Measurements from ENCODE around the gene FGD5. TPM values are rescaled to one million over a fixed set of nuclear protein-coding genes. Genes with fewer than 3 reads are reported as not detected.

Gene FGD5
- polyA plus RNA-seq, 1 of the 3 experiments (the other 2 are of a cell fraction) = not detected

DNA sequence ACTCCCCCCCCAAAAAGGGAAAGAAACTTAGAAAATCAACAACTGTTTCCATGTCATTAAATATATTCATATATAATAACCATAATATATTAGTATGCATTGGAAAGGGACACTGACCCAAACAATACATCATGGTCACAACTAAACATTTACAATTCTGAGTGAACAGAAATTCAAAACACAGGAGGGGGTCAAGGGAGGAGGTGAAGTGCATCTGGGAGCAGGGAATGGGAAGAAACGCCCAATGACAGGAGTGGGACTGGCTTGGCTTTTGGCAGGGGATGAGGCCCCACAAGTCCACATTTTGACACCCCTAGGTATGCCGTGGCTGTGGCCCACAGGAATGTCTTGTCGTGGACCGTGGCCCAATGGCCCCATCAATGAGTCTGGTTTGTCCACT, 41.1 kb downstream of the FGD5 start:
- Histone ChIP-seq H2AFZ (ENCODE audit: low read depth) (no peak overlapping the region), H3K4me1 (ENCODE audit: control insufficient read depth in 1 of 2, insufficient read depth in 2 of 2, low read depth in 1 of 2, low read length in 1 of 2) (peaks cover 0 to 4% of the 10 kb centered on the region in 2 experiments; a peak in 1 of 4 replicates), H3F3A (replicated peaks; ENCODE audit: insufficient read depth) (no peaks in the 10 kb centered on the region), H3K9ac (no peak overlapping the region), H3K9me3 (no peaks in the 10 kb centered on the region), H3K27me3 (ENCODE audit: insufficient read depth) (no peaks in the 10 kb centered on the region; the same call in 1 of the 2 replicates), H3K9me2 (no peaks in the 10 kb centered on the region), H3K4me3 (ENCODE audit: low read depth in 2 of 2, low read length in 1 of 2) (no peak overlapping the region), H3K4me2 (no peak overlapping the region), H4K20me1 (ENCODE audit: insufficient read depth) (no peaks in the 10 kb centered on the region), H3K36me3 (replicated peaks in 1 of 2; ENCODE audit: control insufficient read depth in 1 of 2, insufficient read depth in 2 of 2, low read length in 1 of 2) (no peaks in the 10 kb centered on the region), H3K27ac (ENCODE audit: low read depth in 2 of 2, low read length in 1 of 2) (no peak overlapping the region), H3K79me2 (ENCODE audit: insufficient read depth) (no peaks in the 10 kb centered on the region)
- DNase-seq = no peak
- no peak for TF ChIP-seq FOXJ3 (CRISPR knock-in tag; IDR thresholded peaks at IDR 0.05)
- TF ChIP-seq CHD2 (IDR thresholded peaks at IDR 0.05; ENCODE audit: low read length, partially characterized antibody) = no peak
- no peak for TF ChIP-seq ELF1 (IDR thresholded peaks at IDR 0.05)
- TF ChIP-seq RCOR1 (IDR thresholded peaks at IDR 0.05; ENCODE audit: low read length) = no peak
- TF ChIP-seq TCF12 (IDR thresholded peaks at IDR 0.05) = no peak
- TF ChIP-seq MEF2A (IDR thresholded peaks at IDR 0.05; ENCODE audit: borderline replicate concordance, low read depth) = no peak
- TF ChIP-seq POLR2AphosphoS5 (IDR thresholded peaks at IDR 0.05; ENCODE audit: low read depth, low read length) = no peak
- TF ChIP-seq FOSL2 (IDR thresholded peaks at IDR 0.05; ENCODE audit: borderline replicate concordance, low read depth) = no peak
- no peak for TF ChIP-seq FOXM1 (IDR thresholded peaks at IDR 0.05; ENCODE audit: low read depth)
- TF ChIP-seq, protein P1, sequence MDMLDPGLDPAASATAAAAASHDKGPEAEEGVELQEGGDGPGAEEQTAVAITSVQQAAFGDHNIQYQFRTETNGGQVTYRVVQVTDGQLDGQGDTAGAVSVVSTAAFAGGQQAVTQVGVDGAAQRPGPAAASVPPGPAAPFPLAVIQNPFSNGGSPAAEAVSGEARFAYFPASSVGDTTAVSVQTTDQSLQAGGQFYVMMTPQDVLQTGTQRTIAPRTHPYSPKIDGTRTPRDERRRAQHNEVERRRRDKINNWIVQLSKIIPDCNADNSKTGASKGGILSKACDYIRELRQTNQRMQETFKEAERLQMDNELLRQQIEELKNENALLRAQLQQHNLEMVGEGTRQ (IDR thresholded peaks at IDR 0.05; ENCODE audit: borderline replicate concordance, low read depth, low read length) = no peak
- ChIA-PET CTCF (interaction anchor here (2.1 kb wide), 1 partner anchor 54 kb away, joined by 6 read pairs; no protein-coding TSS in a partner anchor), POLR2A (no interaction called here)
- WGBS (ENCODE audit: low lambda C conversion rate) = 44% methylated on average over 3 of the region's 4 CpGs

DNA sequence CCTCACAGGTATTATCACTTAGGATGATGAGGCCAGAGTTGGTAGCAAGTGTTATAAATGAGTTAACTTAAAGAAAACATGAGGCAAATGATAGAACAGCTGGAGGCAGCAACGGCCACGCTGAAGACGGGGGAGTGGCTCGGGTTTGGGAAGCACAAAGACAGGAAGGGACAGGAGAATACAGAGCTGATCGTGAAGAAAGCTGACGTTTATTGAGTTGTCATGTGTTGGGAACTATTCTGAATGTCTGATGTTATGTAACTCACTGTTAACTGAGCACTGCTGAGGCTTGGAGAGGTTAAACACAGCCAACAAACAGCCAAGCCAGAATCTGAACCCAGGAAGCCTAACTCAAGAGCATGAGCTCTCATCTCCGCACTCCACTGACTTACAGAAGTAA, 42.3 kb downstream of the FGD5 start:
- WGBS (ENCODE audit: low lambda C conversion rate) = 48% methylated on average over 7 of the region's 7 CpGs
- no peak overlapping the region for H3K9ac ChIP-seq

More for the DNA sequence above, 42.3 kb downstream of the FGD5 start:
- H3F3A ChIP-seq (replicated peaks; ENCODE audit: insufficient read depth) = no peaks in the 10 kb centered on the region
- H3K4me2 ChIP-seq = no peak overlapping the region
- H3K27me3 ChIP-seq (ENCODE audit: insufficient read depth) = no peaks in the 10 kb centered on the region; the same call in 1 of the 2 replicates
- H3K36me3 ChIP-seq (replicated peaks in 1 of 2; ENCODE audit: control insufficient read depth in 1 of 2, insufficient read depth in 2 of 2, low read length in 1 of 2) = no peaks in the 10 kb centered on the region
- peaks cover 0 to 4% of the 10 kb centered on the region in 2 experiments; a peak in 1 of 4 replicates for H3K4me1 ChIP-seq (ENCODE audit: control insufficient read depth in 1 of 2, insufficient read depth in 2 of 2, low read depth in 1 of 2, low read length in 1 of 2)
- no peaks in the 10 kb centered on the region for H3K9me2 ChIP-seq
- no peaks in the 10 kb centered on the region for H3K79me2 ChIP-seq (ENCODE audit: insufficient read depth)
- no peak overlapping the region for H2AFZ ChIP-seq (ENCODE audit: low read depth)
- no peak for DNase-seq
- no peak for TF ChIP-seq GABPA (IDR thresholded peaks at IDR 0.05; ENCODE audit: low read depth)
- TF ChIP-seq FOXJ3 (CRISPR knock-in tag; IDR thresholded peaks at IDR 0.05) = no peak
- TF ChIP-seq RAD21 (IDR thresholded peaks at IDR 0.05; ENCODE audit: low read length) = no peak
- TF ChIP-seq, protein P2, sequence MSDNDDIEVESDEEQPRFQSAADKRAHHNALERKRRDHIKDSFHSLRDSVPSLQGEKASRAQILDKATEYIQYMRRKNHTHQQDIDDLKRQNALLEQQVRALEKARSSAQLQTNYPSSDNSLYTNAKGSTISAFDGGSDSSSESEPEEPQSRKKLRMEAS (IDR thresholded peaks at IDR 0.05; ENCODE audit: low read depth) = no peak
- no peak for TF ChIP-seq POLR2AphosphoS5 (IDR thresholded peaks at IDR 0.05; ENCODE audit: low read depth, low read length)
- no peak for TF ChIP-seq SMC3 (IDR thresholded peaks at IDR 0.05; ENCODE audit: low read depth, low read length)
- TF ChIP-seq JUND (IDR thresholded peaks at IDR 0.05) = no peak
- TF ChIP-seq FOSL2 (IDR thresholded peaks at IDR 0.05; ENCODE audit: borderline replicate concordance, low read depth) = no peak
- TF ChIP-seq, protein P3, sequence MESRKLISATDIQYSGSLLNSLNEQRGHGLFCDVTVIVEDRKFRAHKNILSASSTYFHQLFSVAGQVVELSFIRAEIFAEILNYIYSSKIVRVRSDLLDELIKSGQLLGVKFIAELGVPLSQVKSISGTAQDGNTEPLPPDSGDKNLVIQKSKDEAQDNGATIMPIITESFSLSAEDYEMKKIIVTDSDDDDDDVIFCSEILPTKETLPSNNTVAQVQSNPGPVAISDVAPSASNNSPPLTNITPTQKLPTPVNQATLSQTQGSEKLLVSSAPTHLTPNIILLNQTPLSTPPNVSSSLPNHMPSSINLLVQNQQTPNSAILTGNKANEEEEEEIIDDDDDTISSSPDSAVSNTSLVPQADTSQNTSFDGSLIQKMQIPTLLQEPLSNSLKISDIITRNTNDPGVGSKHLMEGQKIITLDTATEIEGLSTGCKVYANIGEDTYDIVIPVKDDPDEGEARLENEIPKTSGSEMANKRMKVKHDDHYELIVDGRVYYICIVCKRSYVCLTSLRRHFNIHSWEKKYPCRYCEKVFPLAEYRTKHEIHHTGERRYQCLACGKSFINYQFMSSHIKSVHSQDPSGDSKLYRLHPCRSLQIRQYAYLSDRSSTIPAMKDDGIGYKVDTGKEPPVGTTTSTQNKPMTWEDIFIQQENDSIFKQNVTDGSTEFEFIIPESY (IDR thresholded peaks at IDR 0.05; ENCODE audit: borderline replicate concordance, low read depth) = no peak
- TF ChIP-seq SIN3A (IDR thresholded peaks at IDR 0.05; ENCODE audit: borderline replicate concordance, low read depth, low read length) = no peak
- no peak for TF ChIP-seq CHD2 (IDR thresholded peaks at IDR 0.05; ENCODE audit: low read length, partially characterized antibody)
- TF ChIP-seq, protein P4, sequence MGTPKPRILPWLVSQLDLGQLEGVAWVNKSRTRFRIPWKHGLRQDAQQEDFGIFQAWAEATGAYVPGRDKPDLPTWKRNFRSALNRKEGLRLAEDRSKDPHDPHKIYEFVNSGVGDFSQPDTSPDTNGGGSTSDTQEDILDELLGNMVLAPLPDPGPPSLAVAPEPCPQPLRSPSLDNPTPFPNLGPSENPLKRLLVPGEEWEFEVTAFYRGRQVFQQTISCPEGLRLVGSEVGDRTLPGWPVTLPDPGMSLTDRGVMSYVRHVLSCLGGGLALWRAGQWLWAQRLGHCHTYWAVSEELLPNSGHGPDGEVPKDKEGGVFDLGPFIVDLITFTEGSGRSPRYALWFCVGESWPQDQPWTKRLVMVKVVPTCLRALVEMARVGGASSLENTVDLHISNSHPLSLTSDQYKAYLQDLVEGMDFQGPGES (IDR thresholded peaks at IDR 0.05; ENCODE audit: low read depth, low read length) = no peak
- no peak for TF ChIP-seq FOXM1 (IDR thresholded peaks at IDR 0.05; ENCODE audit: low read depth)
- no peak for TF ChIP-seq EP300 (IDR thresholded peaks at IDR 0.05; ENCODE audit: borderline replicate concordance in 1 of 2, low read depth in 1 of 2, low read length in 1 of 2)
- TF ChIP-seq, protein P5, sequence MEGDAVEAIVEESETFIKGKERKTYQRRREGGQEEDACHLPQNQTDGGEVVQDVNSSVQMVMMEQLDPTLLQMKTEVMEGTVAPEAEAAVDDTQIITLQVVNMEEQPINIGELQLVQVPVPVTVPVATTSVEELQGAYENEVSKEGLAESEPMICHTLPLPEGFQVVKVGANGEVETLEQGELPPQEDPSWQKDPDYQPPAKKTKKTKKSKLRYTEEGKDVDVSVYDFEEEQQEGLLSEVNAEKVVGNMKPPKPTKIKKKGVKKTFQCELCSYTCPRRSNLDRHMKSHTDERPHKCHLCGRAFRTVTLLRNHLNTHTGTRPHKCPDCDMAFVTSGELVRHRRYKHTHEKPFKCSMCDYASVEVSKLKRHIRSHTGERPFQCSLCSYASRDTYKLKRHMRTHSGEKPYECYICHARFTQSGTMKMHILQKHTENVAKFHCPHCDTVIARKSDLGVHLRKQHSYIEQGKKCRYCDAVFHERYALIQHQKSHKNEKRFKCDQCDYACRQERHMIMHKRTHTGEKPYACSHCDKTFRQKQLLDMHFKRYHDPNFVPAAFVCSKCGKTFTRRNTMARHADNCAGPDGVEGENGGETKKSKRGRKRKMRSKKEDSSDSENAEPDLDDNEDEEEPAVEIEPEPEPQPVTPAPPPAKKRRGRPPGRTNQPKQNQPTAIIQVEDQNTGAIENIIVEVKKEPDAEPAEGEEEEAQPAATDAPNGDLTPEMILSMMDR (IDR thresholded peaks at IDR 0.05) = no peak
- no peak for TF ChIP-seq YY1 (IDR thresholded peaks at IDR 0.05; ENCODE audit: low read depth)
- TF ChIP-seq, protein P1 (IDR thresholded peaks at IDR 0.05; ENCODE audit: borderline replicate concordance, low read depth, low read length) = no peak
- no peaks in the 10 kb centered on the region for H4K20me1 ChIP-seq (ENCODE audit: insufficient read depth)
- no peaks in the 10 kb centered on the region for H3K9me3 ChIP-seq
- ChIA-PET POLR2A (no interaction called here), CTCF (interaction anchor here (0.8 to 2.1 kb wide), 10 partner anchors 11 to 352 kb away, joined by 3 to 7 read pairs (median 4); no protein-coding TSS in a partner anchor)
- no peak overlapping the region for H3K27ac ChIP-seq (ENCODE audit: low read depth in 2 of 2, low read length in 1 of 2)
- no peak overlapping the region for H3K4me3 ChIP-seq (ENCODE audit: low read depth in 2 of 2, low read length in 1 of 2)

Data from SK-N-SH (cell line).